Thyroid gland (tissue), 4 donors: ENCODE measurements around the gene GABRR3. TPM values are rescaled to one million over a fixed set of nuclear protein-coding genes. Genes with fewer than 3 reads are reported as not detected.

ENCODE experiments used
- DNase-seq, 2 donors: peaks; one replicate each; pipeline ENCODE4 v3.0.0-alpha.2; 2019
- H3K27ac ChIP-seq, 3 donors: fragments of 200-600 bp; sonication (generic); 1 replicate in 2 of 3; 2 replicates in 1 of 3; pipeline ENCODE4 v1.5.1; 2016 to 2019; ENCODE audit warnings: mild to moderate bottlenecking in 1 of 3, moderate library complexity in 1 of 3
- H3K27me3 ChIP-seq: fragments of 200-600 bp; sonication (generic); one replicate; pipeline ENCODE4 v1.5.1; 2019
- H3K36me3 ChIP-seq, 2 donors: fragments of 200-600 bp; sonication (generic); one replicate each; pipeline ENCODE4 v1.5.1; 2016 to 2019
- H3K4me1 ChIP-seq, 2 donors: fragments of 200-600 bp; sonication (generic); one replicate each; pipeline ENCODE4 v1.5.1; 2017 to 2019
- H3K4me3 ChIP-seq, 3 donors: fragments of 200-600 bp; sonication (generic); replicated peaks in 1 of 3; 1 replicate in 2 of 3; 2 replicates in 1 of 3; pipeline ENCODE4 v1.5.1; 2016; ENCODE audit warnings: mild to moderate bottlenecking in 1 of 3
- H3K9me3 ChIP-seq: fragments of 200-600 bp; sonication (generic); one replicate; pipeline ENCODE4 v1.5.1; 2017
- CTCF ChIP-seq, 6 experiments: fragments of 200-600 bp in 3 of 6; fragments of 450-650 bp in 3 of 6; sonication (generic) in 3 of 6; IDR thresholded peaks; one replicate each; pipeline ENCODE4 v1.5.1; 2016 to 2019; ENCODE audit warnings: antibody characterized with exemption in 6 of 6, mild to moderate bottlenecking in 2 of 6, inconsistent platforms in 1 of 6, moderate library complexity in 1 of 6
- POLR2A ChIP-seq, 2 donors: fragments of 450-650 bp; IDR thresholded peaks; one replicate each; pipeline ENCODE4 v1.6.1; 2017; ENCODE audit warnings: antibody characterized with exemption in 2 of 2, mild to moderate bottlenecking in 2 of 2, moderate library complexity in 1 of 2
- WGBS, 2 donors: methylation state at CpG; one replicate each; pipeline ENCODE4 v1.1.5; 2017; 5-methylcytosine and 5-hydroxymethylcytosine counted together
- intact Hi-C: fragments of 100-400 bp; cut with DNase I; formaldehyde crosslinking; loops from one replicate; pipeline ENCODE4 v1.15.1; 2023
- total RNA-seq, 4 donors: library from RNA; depleted of rRNA; stranded (reverse); fragments of >200 nt; gene quantifications; one replicate each; pipeline ENCODE4 v1.2.3, GENCODE V29; 2016

The GABRR3 gene
- total RNA-seq, 4 donors from 2014 or later = under 0.01 TPM; not detected in 3

- no peak for DNase-seq
- no peaks in the 10 kb centered on the region for H3K36me3 ChIP-seq
- TF ChIP-seq CTCF (IDR thresholded peaks at IDR 0.05) = no peak
- TF ChIP-seq POLR2A (IDR thresholded peaks at IDR 0.05) = no peak
- H3K27ac ChIP-seq = peak overlapping the region; percentile 76 to 97 (median 94)
- 74 to 84% methylated on average over 9 of the region's 9 CpGs for WGBS, 2 donors
- H3K4me1 ChIP-seq = peaks cover 31 to 54% of the 10 kb centered on the region in 2 donors
- peak overlapping the region in 2 of 3 donors; percentile 46 to 79 for H3K4me3 ChIP-seq
- intact Hi-C loops = loop anchor here (5.0 kb wide), 1 partner anchor 149 kb away; the partner anchor contains the start of gene CRYBG3
- H3K27me3 ChIP-seq = no peaks in the 10 kb centered on the region
- no peaks in the 10 kb centered on the region for H3K9me3 ChIP-seq
These were observed 64.0 kb downstream of the GABRR3 start for GRCh38 chr3:97970956-97971620.

- Histone ChIP-seq H3K27ac (peak overlapping the region; percentile 26 to 97 (median 94)), H3K36me3 (no peaks in the 10 kb centered on the region), H3K9me3 (no peaks in the 10 kb centered on the region), H3K4me3 (no peak overlapping the region), H3K4me1 (peaks cover 35 to 56% of the 10 kb centered on the region in 2 donors), H3K27me3 (no peaks in the 10 kb centered on the region)
- intact Hi-C loops = loop anchor here (5.0 kb wide), 1 partner anchor 148 kb away; the partner anchor contains the start of gene CRYBG3
- no peak for DNase-seq
- WGBS, 2 donors = 82 to 86% methylated on average over 1 of the region's 1 CpG
- TF ChIP-seq CTCF (IDR thresholded peaks at IDR 0.05) (no peak), POLR2A (IDR thresholded peaks at IDR 0.05) (no peak)
These were observed 65.0 kb downstream of the GABRR3 start for GRCh38 chr3:97970156-97970555.

DNA sequence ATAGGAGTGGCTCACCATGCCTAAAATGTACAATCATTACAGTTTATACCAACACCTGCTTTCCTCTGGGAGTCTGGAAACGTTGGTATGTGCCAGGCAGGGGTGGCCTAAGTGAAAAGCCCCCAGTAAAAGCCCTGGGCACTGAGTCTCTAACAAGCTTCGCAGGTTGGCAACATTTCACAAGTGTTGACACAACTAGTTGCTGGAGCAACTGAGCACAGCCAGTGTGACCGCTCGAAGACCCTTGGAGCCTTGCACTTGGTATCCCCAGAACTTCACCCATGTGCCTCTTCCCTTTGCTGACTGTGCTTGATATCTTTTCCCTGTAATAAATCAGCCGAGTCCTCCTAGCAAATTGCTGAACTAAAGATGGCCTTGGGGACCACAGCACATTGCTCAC lies 65.6 kb downstream of the GABRR3 start:
- intact Hi-C loops = no loop called here
- Histone ChIP-seq H3K27ac (peak overlapping the region; percentile 26 to 97 (median 94)), H3K36me3 (no peaks in the 10 kb centered on the region), H3K9me3 (no peaks in the 10 kb centered on the region), H3K27me3 (no peaks in the 10 kb centered on the region), H3K4me1 (peaks cover 35 to 56% of the 10 kb centered on the region in 2 donors), H3K4me3 (no peak overlapping the region)
- TF ChIP-seq POLR2A (IDR thresholded peaks at IDR 0.05) (no peak), CTCF (IDR thresholded peaks at IDR 0.05) (no peak)
- DNase-seq = peak in 1 of 2 donors; percentile 30
- WGBS, 2 donors = 70 to 81% methylated on average over 5 of the region's 5 CpGs

DNA sequence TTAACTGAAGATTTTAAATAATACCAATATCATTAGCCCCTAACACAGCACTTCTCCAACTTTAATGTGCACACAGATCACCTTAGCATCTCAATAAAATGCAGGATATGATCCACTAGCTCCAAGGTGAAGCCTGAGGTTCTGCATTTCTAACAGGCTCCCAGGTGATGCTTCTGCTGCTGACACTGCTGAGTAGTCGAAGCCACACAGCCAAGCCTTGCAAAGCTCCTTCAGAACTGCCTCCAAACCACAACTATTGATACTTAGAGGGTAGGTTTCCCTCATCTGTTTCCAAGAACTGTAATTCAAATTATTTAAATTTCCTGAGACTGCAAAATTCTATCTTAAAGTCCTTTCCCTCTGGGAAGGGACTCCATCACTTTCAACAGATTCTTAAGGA lies 66.7 kb downstream of the GABRR3 start:
- WGBS, 2 donors = 97 to 100% methylated on average over 1 of the region's 1 CpG
- H3K4me3 ChIP-seq = no peak overlapping the region
- intact Hi-C loops = no loop called here
- H3K36me3 ChIP-seq = no peaks in the 10 kb centered on the region
- no peaks in the 10 kb centered on the region for H3K9me3 ChIP-seq
- peak overlapping the region; percentile 68 to 97 (median 71) for H3K27ac ChIP-seq
- no peak for DNase-seq
- no peaks in the 10 kb centered on the region for H3K27me3 ChIP-seq
- TF ChIP-seq CTCF (IDR thresholded peaks at IDR 0.05) (no peak), POLR2A (IDR thresholded peaks at IDR 0.05) (no peak)
- H3K4me1 ChIP-seq = peaks cover 40 to 66% of the 10 kb centered on the region in 2 donors

DNA sequence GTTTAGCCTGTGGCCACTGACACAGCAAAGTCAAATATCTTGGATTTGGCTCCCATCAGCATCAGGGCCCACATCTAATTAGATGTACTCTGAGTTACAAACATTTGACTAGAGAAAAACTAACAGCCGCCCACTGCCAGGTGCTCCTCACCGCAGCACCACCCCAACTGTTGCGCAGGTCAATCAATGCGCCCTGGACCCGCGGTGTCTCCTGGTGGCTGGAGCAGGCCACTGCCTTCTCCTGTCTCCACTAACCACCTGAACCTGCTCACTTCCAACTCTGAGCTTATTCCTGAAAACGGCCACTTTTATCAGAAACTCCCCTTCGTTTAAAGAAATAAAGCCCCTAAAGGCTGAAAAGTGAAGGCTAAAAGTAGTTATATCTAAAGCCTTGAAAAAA lies 67.1 kb downstream of the GABRR3 start:
- Histone ChIP-seq H3K4me3 (no peak overlapping the region), H3K27ac (peak overlapping the region; percentile 68 to 97 (median 71)), H3K36me3 (no peaks in the 10 kb centered on the region), H3K27me3 (no peaks in the 10 kb centered on the region), H3K4me1 (peaks cover 43 to 69% of the 10 kb centered on the region in 2 donors), H3K9me3 (no peaks in the 10 kb centered on the region)
- TF ChIP-seq POLR2A (IDR thresholded peaks at IDR 0.05) = no peak
- peak in 1 of 6 experiments; percentile 4 for TF ChIP-seq CTCF (IDR thresholded peaks at IDR 0.05)
- intact Hi-C loops = no loop called here
- no peak for DNase-seq
- WGBS, 2 donors = 96 to 97% methylated on average over 8 of the region's 8 CpGs
